Measurements from ENCODE around the gene RAB40C.

Gene RAB40C

GRCh38 chr16:633336-634050 is 43.6 kb downstream of the RAB40C start:
- no peak for DNase-seq

DNA sequence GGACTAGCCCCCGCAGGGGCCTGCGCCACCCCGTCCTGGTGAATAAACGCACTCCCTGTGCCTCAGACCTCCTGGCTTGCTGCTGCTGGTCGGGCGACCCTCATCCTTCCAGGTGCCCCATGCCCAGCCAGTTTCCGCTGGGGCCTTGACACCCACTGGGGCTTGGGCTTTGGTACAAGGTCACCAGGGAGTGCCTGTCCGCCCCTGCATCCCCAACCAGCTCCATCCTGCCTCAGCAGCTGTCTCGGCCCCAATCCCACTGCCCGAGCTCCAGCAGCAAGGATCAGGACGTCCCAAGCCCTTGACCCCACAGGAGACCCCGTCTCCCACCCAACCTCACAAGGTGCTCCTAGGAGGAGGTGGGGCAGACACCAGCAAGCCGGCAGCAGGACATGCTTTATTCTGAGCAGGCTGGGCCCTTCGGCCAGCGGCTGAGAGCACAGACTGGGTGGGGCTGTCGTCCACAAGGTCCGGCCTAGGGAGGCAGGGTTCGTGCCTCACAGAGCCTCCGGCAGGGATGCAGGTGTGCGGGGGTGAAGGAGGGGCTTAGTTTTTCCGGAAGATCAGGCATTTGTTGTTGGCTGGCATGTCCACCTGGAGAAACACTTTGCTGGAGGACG is 44.3 kb downstream of the RAB40C start:
- DNase-seq: no peak

DNA sequence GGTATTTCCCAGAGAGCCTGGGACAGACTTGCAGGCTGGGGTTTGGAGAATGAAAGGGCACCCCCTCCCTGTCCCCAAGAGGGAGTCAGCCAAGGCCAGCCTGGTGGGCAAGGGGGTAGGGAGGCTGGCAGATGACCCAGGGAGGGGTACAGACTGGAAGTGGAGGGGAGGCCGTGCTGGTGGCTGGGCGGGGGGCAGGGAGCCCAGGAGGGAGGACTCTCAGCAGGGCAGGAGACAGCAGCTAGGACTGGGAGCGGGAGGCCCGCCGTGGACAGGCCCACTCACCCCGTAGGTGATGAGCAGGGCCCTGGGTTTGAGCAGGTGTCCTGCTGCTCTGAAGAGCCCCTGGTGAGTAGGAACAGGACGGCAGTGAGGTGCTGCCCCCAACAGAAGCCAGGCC is 45.1 kb downstream of the RAB40C start:
- DNase-seq: no peak

GRCh38 chr16:635573-636205 is 45.8 kb downstream of the RAB40C start:
- peak in 1 of 3 donors; percentile 10 for DNase-seq

DNA sequence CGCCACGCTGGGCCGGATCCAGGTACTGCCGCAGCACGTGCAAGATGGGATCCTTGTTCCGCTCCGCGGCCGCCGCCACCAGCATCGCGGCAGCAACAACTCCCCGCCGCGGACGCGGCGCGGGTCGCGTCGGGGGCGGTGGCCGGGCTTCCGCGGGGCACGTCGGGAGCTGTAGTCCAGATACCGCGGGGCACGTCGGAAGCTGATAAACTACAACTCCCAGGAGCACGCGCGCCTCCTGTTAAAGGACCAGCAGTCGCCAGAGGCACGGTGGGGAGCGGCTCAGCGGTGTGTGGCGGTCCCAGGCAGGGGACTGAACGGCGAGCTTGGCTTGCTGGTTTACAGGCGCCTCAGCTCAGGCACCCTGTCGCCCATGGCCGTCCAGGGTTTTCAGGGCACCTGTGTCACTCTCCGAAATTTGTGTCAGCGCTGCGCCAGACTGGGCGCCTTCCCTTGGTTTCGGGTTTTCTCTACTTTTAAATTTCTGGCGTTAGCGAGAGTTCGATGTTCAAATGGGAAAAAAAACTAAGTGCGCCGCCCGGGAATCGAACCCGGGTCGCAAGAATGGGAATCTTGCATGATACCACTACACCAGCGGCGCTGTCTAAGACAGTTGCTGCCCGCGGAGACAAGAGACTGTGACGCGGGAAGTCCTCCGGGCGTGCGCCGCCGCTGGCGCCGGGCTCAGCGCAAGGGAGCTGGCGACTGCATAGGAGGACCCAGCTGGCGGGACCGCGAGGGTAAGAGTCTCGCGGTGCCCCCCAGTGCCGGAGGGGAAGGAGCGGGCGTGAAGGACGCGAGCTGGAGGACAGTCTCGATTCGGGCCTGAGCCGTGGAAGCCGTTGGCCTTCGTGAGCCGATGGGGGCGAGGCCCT is 46.6 kb downstream of the RAB40C start, which contains the start of gene METTL26:
Gene METTL26 (minus strand): TSS at position 100 of the 875 bp plus-strand sequence. CDS start 15 bp downstream, at position 85.
- DNase-seq: peak; percentile 96 to 97 (median 97)

DNA sequence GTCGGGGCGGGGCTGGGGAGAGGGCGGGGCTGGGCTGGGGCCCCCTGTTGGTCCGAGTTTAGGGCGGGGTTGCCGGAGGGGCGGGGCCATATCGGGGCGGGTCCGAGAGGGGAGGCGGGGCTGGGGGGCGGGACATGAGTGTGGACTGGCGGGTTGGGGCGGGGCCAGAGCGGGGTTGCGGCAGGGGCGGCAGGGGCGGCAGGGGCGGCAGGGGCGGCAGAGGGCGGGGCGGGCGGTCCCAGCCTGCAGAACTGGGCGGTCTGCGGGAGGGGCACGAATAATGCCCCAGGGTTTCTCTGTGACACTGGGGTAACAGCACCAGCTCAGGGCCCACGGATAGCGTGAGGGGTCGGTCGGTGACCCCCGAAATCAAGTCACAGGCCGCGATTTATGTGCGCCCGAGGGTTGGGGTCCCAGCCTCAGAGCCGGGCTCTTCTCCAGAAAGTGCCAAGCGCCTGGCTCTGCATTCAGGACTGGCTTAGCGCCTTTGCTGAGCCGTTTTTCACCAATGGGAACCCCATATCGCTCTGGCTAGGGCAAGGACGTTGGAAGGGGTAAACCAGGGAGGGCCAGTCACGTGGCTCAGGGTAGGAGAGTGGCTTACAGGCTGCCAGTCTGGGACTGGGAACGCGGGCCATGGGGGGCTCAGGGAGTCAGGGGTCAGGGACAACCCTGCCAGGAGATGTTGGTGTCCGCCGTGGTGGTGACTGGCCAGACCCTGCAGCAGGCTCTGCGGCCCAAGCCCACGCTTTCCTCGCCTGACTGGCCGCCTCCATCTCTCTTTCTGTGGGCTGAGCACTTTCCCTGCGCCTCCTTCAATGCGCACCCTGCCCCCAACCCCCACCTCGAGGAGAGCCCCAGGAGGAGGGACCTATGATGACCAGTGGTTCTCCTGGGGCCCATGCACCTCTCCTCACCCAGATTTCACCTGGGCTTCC is 47.5 kb downstream of the RAB40C start:
- DNase-seq: peak; percentile 85 to 98 (median 95)

GRCh38 chr16:638034-638543 is 48.2 kb downstream of the RAB40C start:
- DNase-seq: no peak

DNA sequence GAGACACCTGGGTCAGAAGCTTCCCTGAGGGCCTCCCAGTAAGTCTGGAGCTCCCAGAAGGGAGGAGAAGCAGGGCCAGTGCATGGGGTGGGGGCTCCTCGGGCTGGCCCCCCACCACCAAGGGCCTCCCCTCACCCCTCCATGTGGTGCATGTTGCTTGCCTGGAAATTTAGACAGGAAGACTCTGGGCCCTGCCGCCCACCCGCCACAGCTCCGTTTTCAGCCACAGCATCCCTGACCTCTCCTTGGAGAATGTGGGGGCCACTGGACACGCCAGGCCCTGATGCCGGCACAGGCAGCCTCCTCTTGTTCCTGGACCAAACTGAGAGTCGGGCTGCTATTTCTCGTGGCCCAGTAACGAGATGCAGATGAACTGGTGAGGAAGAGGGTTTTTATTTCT is 49.0 kb downstream of the RAB40C start:
- DNase-seq: no peak

GRCh38 chr16:640614-641013 is 50.7 kb downstream of the RAB40C start:
- no peak for DNase-seq

DNA sequence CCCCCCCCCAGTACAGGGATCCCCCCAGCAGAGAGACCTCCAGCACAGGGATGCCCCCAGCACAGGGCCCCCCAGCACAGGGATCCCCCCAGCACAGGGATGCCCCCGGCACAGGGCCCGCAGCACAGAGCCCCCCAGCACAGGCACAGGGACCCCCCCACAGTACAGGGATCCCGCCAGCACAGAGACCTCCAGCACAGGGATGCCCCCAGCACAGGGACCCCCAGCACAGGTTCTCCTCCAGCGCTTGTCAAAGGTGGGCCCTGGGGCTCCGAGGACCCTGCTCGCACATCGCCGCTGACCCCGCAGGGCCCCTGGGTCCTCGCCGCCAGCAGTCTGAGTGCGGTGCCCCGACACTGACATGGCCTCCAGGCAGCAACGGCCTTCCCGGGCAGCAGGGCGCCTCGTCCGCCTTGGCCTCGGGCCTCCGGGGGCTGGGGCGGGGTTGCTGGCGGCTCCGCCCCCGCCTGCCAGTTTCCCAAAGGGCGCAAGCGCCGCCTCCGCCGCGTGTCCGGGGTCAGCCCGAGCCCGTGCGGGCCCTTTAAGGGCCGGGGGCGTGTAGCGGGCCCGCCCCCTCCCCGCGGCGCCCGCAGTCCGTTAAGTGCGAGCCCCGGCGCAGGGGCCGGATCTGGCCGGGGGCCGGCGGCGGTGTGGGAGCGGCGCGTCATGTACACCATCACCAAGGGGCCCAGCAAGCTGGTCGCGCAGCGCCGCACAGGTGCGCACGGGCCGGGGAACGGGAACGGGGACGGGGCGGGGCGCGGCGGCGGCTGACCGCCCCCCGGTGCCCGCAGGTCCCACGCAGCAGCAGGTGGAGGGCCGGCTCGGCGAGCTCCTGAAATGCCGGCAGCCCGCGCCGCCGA is 51.7 kb downstream of the RAB40C start, which contains the start of gene MCRIP2:
Gene MCRIP2 (plus strand): TSS at position 503 of the 863 bp plus-strand sequence. CDS start 164 bp downstream, at position 667.
- peak; percentile 91 to 97 (median 96) for DNase-seq

GRCh38 chr16:642189-643049 is 52.6 kb downstream of the RAB40C start:
- peak; percentile 97 to 98 (median 97) for DNase-seq

DNA sequence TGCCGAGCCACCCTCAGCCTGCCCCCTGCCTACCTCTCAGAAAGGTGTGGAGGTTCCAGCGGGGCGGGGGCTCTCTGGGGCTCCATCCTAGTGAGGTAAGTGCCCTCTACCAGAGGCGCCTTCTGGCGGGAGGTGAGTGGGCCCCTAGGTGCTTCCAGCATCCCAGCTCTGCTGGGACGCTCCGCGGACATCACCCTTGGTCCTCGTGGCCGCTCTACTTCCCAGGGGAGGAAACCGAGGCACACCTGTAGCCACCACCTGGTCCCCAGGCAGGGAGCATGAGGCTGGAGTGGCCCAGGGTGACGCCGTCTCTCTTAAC is 53.1 kb downstream of the RAB40C start:
- DNase-seq: no peak

DNA sequence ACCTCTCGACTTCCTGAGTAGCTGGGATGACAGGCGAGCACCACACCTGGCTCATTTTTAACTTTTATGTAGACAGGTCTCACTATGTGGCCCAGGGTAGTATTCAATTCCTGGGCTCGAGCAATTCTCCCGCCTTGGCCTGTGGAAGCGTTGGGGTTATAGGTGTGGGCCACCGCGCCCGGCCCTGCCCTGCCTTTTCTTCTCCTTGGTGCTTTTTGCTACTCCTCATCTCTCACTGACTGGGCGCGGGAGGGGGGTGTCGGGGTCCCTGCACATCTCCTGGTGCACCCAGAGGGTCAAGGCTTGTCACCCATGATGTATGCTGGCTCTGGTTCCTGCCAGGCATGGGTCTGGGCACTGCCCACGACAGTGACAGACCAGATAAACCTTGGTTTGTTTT is 54.7 kb downstream of the RAB40C start:
- DNase-seq: no peak

DNA sequence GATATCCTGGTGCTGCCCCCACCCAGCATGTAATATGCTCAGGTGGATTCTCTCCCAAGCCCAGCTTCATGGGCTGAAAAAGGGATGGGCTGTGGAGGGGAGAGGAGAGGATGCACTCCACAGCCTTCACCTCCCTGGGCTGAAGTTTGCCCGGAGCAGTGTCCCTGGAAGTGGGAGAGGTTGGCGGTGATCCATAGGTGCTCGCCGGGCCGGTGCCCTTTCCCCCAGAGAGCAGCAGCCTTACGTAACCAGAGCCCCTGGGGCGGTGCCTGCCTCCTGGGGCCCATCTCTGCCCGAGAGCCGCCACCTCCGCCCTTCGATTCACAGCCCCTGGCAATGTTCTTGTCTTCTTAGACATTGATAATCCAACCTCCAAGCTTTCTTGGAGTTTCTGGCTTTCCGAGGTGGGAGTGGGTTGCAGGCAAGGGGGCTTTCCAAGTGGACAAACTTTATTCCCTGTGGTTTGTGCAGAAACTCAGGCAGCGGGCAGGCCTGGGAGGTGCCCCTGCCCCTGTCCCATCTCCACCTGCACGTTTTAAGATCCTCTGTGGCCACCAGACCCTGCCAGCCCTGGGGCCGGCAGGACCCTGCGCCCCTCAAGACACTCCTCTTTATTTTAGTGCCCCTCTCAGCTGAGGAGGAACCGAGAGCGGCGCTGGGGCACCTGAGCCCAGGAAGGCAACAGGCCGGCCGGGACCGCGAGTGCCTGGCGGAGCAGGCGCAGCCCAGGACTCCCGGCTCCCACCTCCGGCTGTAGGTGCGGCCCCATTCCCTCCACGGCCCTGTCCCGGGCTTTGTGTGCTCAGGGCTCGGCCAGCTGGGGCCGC is 56.2 kb downstream of the RAB40C start:
- DNase-seq: no peak

GRCh38 chr16:646679-647172 is 56.9 kb downstream of the RAB40C start:
- DNase-seq: no peak

- no peak for DNase-seq
These were observed 57.5 kb downstream of the RAB40C start for GRCh38 chr16:647173-647902.

GRCh38 chr16:648071-648780 is 58.4 kb downstream of the RAB40C start:
- DNase-seq: peak; percentile 49 to 60 (median 51)
